H9 (cell line): Measurements from ENCODE around the gene PDE4C. TPM values are rescaled to one million over a fixed set of nuclear protein-coding genes. Genes with fewer than 3 reads are reported as not detected.

Experiments
- DNase-seq: peaks from one replicate; pipeline ENCODE4 v3.0.0-alpha.2; 2017
- H2AFZ ChIP-seq: one replicate; pipeline ENCODE4 v1.6.1; 2013; ENCODE audit warnings: mild to moderate bottlenecking, low read length, control low read depth, moderate library complexity
- H2AK5ac ChIP-seq: 2 replicates; pipeline ENCODE4 v1.6.1; 2013; ENCODE audit warnings: low read length, control low read depth, mixed read lengths; ENCODE audit not compliant: insufficient read length
- H2BK120ac ChIP-seq: one replicate; pipeline ENCODE4 v1.6.1; 2013; ENCODE audit warnings: low read depth, mild to moderate bottlenecking, low read length, control low read depth, inconsistent platforms; ENCODE audit not compliant: poor library complexity, severe bottlenecking
- H2BK12ac ChIP-seq: 2 replicates; pipeline ENCODE4 v1.6.1; 2013; ENCODE audit warnings: low read length, control low read depth, mixed read lengths, low read depth; ENCODE audit not compliant: insufficient read length
- H2BK15ac ChIP-seq: 2 replicates; pipeline ENCODE4 v1.6.1; 2013; ENCODE audit warnings: low read depth, low read length, control low read depth
- H2BK20ac ChIP-seq: one replicate; pipeline ENCODE4 v1.6.1; 2013; ENCODE audit warnings: low read depth, mild to moderate bottlenecking, low read length, control low read depth, inconsistent platforms; ENCODE audit not compliant: poor library complexity, severe bottlenecking
- H2BK5ac ChIP-seq: 2 replicates; pipeline ENCODE4 v1.6.1; 2013; ENCODE audit warnings: low read length, control low read depth, mixed read lengths; ENCODE audit not compliant: insufficient read length
- H3K14ac ChIP-seq: 2 replicates; pipeline ENCODE4 v1.6.1; 2013; ENCODE audit warnings: low read length, control low read depth; ENCODE audit not compliant: insufficient read depth
- H3K18ac ChIP-seq: 2 replicates; pipeline ENCODE4 v1.6.1; 2013; ENCODE audit warnings: low read depth, mild to moderate bottlenecking, mixed read lengths, low read length, control low read depth; ENCODE audit not compliant: insufficient read length
- H3K23ac ChIP-seq: 2 replicates; pipeline ENCODE4 v1.6.1; 2013; ENCODE audit warnings: low read length, control low read depth, mixed read lengths, low read depth; ENCODE audit not compliant: insufficient read length
- H3K23me2 ChIP-seq: 2 replicates; pipeline ENCODE4 v1.6.1; 2013; ENCODE audit warnings: low read depth, mild to moderate bottlenecking, mixed read lengths, low read length, control low read depth; ENCODE audit not compliant: insufficient read length, poor library complexity, severe bottlenecking
- H3K27ac ChIP-seq: 2 replicates; pipeline ENCODE4 v1.5.1; 2013; ENCODE audit warnings: low read length, control low read depth, mixed read lengths, low read depth; ENCODE audit not compliant: insufficient read length
- H3K27me3 ChIP-seq: 2 replicates; pipeline ENCODE4 v1.6.1; 2013; ENCODE audit warnings: low read length, control low read depth, inconsistent platforms; ENCODE audit not compliant: insufficient read depth
- H3K4ac ChIP-seq: 2 replicates; pipeline ENCODE4 v1.6.1; 2013; ENCODE audit warnings: low read depth, mild to moderate bottlenecking, control low read depth, inconsistent platforms, low read length, moderate library complexity
- H3K4me1 ChIP-seq: 2 replicates; pipeline ENCODE4 v1.6.1; 2013; ENCODE audit warnings: low read length, control low read depth, inconsistent platforms; ENCODE audit not compliant: insufficient read depth
- H3K4me2 ChIP-seq: 2 replicates; pipeline ENCODE4 v1.6.1; 2013; ENCODE audit warnings: low read length, control low read depth, mixed read lengths; ENCODE audit not compliant: insufficient read length, insufficient read depth
- H3K56ac ChIP-seq: 2 replicates; pipeline ENCODE4 v1.6.1; 2013; ENCODE audit warnings: low read depth, mild to moderate bottlenecking, mixed read lengths, low read length, control low read depth; ENCODE audit not compliant: insufficient read length
- H3K79me1 ChIP-seq: 2 replicates; pipeline ENCODE4 v1.6.1; 2013; ENCODE audit warnings: low read depth, mild to moderate bottlenecking, moderate library complexity, low read length, control low read depth, inconsistent platforms; ENCODE audit not compliant: insufficient read depth, poor library complexity, severe bottlenecking
- H3K79me2 ChIP-seq: 2 replicates; pipeline ENCODE4 v1.6.1; 2013; ENCODE audit warnings: low read length, control low read depth, inconsistent platforms; ENCODE audit not compliant: insufficient read depth
- H3K9ac ChIP-seq: 2 replicates; pipeline ENCODE4 v1.6.1; 2013; ENCODE audit warnings: low read length, control low read depth, mixed read lengths; ENCODE audit not compliant: insufficient read length; ENCODE audit errors: extremely low read depth
- H3K9me3 ChIP-seq: one replicate; pipeline ENCODE4 v1.6.1; 2013; ENCODE audit warnings: low read depth, low read length, inconsistent platforms; ENCODE audit not compliant: control insufficient read depth
- H3T11ph ChIP-seq: one replicate; pipeline ENCODE4 v1.6.1; 2013; ENCODE audit warnings: mild to moderate bottlenecking, low read length, control low read depth, inconsistent platforms
- H4K20me1 ChIP-seq: one replicate; pipeline ENCODE4 v1.6.1; 2013; ENCODE audit not compliant: control insufficient read depth, insufficient read length, insufficient read depth
- H4K5ac ChIP-seq: 2 replicates; pipeline ENCODE4 v1.6.1; 2013; ENCODE audit warnings: low read depth, mild to moderate bottlenecking, mixed read lengths, low read length, control low read depth; ENCODE audit not compliant: insufficient read length
- H4K8ac ChIP-seq: replicated peaks from 2 replicates; pipeline ENCODE4 v1.6.1; 2013; ENCODE audit warnings: low read length, control low read depth, mixed read lengths, low read depth; ENCODE audit not compliant: insufficient read length
- H4K91ac ChIP-seq: 2 replicates; pipeline ENCODE4 v1.6.1; 2013; ENCODE audit warnings: low read depth, mild to moderate bottlenecking, moderate library complexity, mixed read lengths, low read length, control low read depth; ENCODE audit not compliant: insufficient read length
- H3K27ac Mint-ChIP-seq, 3 experiments: 2 replicates in 2 of 3; 3 replicates in 1 of 3; pipeline ENCODE4 v1.8.0; 2020 to 2021; ENCODE audit warnings: mixed read lengths in 3 of 3, mild to moderate bottlenecking in 1 of 3, moderate library complexity in 1 of 3
- H3K27me3 Mint-ChIP-seq: 2 replicates; pipeline ENCODE4 v1.8.0; 2021; ENCODE audit warnings: low read depth, mild to moderate bottlenecking, moderate library complexity, mixed read lengths
- H3K36me3 Mint-ChIP-seq, 3 experiments: 2 replicates in 2 of 3; 3 replicates in 1 of 3; pipeline ENCODE4 v1.8.0; 2020 to 2021; ENCODE audit warnings: low read depth in 3 of 3, mixed read lengths in 3 of 3; ENCODE audit not compliant: insufficient read depth in 1 of 3
- H3K4me1 Mint-ChIP-seq, 2 experiments: 2 replicates each; pipeline ENCODE4 v1.8.0; 2020; ENCODE audit warnings: mixed read lengths in 2 of 2
- H3K4me3 Mint-ChIP-seq, 2 experiments: 2 replicates in 1 of 2; 3 replicates in 1 of 2; pipeline ENCODE4 v1.8.0; 2020 to 2021; ENCODE audit warnings: mild to moderate bottlenecking in 2 of 2, mixed read lengths in 2 of 2, moderate library complexity in 1 of 2
- H3K9me3 Mint-ChIP-seq, 2 experiments: 2 replicates in 1 of 2; 3 replicates in 1 of 2; pipeline ENCODE4 v1.8.0; 2020; ENCODE audit warnings: mild to moderate bottlenecking in 2 of 2, mixed read lengths in 2 of 2, moderate library complexity in 1 of 2
- CTCF ChIP-seq: fragments of 200-600 bp; sonication (generic); conservative IDR thresholded peaks from 3 replicates; pipeline ENCODE4 v1.8.0; 2021; ENCODE audit warnings: antibody characterized with exemption, mild to moderate bottlenecking
- WGBS: extraction: QIAGEN DNeasy Blood & Tissue Kit; methylation state at CpG from one replicate; pipeline ENCODE4 v1.1.7; 2013; ENCODE audit warnings: missing lambda C conversion rate, low lambda C conversion rate, mixed read lengths; ENCODE audit not compliant: insufficient read length; ENCODE audit errors: extremely low coverage; 5-methylcytosine and 5-hydroxymethylcytosine counted together
- total RNA-seq: library from RNA; stranded (reverse); gene quantifications from 2 replicates; pipeline ENCODE4 v1.2.1, GENCODE V29; 2021

Gene PDE4C
- total RNA-seq, 1 experiment from 2014 or later, result 1.8 TPM

GRCh38 chr19:18274219-18274780 lies 48.1 kb upstream of the PDE4C start, which contains the start of gene IQCN:
Gene IQCN (minus strand): TSS chr19:18274452. CDS start chr19:18269478, 4,974 bp downstream.
- peak; percentile 75 for DNase-seq

More at GRCh38 chr19:18274219-18274780, 48.1 kb upstream of the PDE4C start, which contains the start of gene IQCN:
- no peak within 1 kb of the TSS for H2AFZ ChIP-seq
- no peaks in the 10 kb centered on the region for H3K4me1 ChIP-seq
- H2BK12ac ChIP-seq, result no peak within 1 kb of the TSS
- H3K23me2 ChIP-seq, result peaks cover 3% of the 10 kb centered on the region
- peaks cover 0 to 3% of the 10 kb centered on the region in 2 experiments; a peak in 1 of 5 replicates for H3K9me3 Mint-ChIP-seq
- H3K36me3 Mint-ChIP-seq, result peaks cover under 1 to 24% (median 22%) of the 10 kb centered on the region in 3 experiments
- H3K27me3 ChIP-seq, result no peaks in the 10 kb centered on the region
- H3K27ac Mint-ChIP-seq, result peak within 1 kb of the TSS in 2 of 3 experiments; percentile 49 to 60; a peak in 1 of 7 replicates
- no peak within 1 kb of the TSS for H3K23ac ChIP-seq
- H4K20me1 ChIP-seq, result no peaks in the 10 kb centered on the region
- TF ChIP-seq CTCF, result no peak
- no peak within 1 kb of the TSS for H3K18ac ChIP-seq
- H2BK120ac ChIP-seq, result no peak within 1 kb of the TSS
- H3K79me2 ChIP-seq, result peaks cover 9% of the 10 kb centered on the region; the same call in 1 of the 2 replicates
- H4K8ac ChIP-seq, result no peak within 1 kb of the TSS
- no peak within 1 kb of the TSS for H3K4me2 ChIP-seq
- no peak within 1 kb of the TSS for H3K9ac ChIP-seq
- H3K56ac ChIP-seq, result no peak within 1 kb of the TSS
- no peak within 1 kb of the TSS for H4K5ac ChIP-seq
- peaks cover 17 to 24% of the 10 kb centered on the region in 2 experiments for H3K4me1 Mint-ChIP-seq
- no peak within 1 kb of the TSS for H2BK20ac ChIP-seq
- no peak within 1 kb of the TSS for H2AK5ac ChIP-seq
- no peak within 1 kb of the TSS for H3K14ac ChIP-seq
- no peak within 1 kb of the TSS for H2BK5ac ChIP-seq
- no peak within 1 kb of the TSS for H3K27ac ChIP-seq
- no peak within 1 kb of the TSS for H2BK15ac ChIP-seq
- H3T11ph ChIP-seq, result no peak within 1 kb of the TSS
- no peak within 1 kb of the TSS for H4K91ac ChIP-seq
- no peaks in the 10 kb centered on the region for H3K9me3 ChIP-seq
- no CpG with 5 or more reads among the region's 9 CpGs for WGBS
- H3K4me3 Mint-ChIP-seq, result no peak within 1 kb of the TSS; a peak in 1 of 5 replicates
- peaks cover 4% of the 10 kb centered on the region for H3K27me3 Mint-ChIP-seq
- H3K4ac ChIP-seq, result no peak within 1 kb of the TSS
- peaks cover 3% of the 10 kb centered on the region for H3K79me1 ChIP-seq
